ENCODE measurements around the gene PTGDS.
A peak's percentile ranks its signal among the peaks of the same experiment; 100 is the strongest.

The PTGDS gene

GRCh38 chr9:136944519-136945332 is 32.6 kb upstream of the PTGDS start, which contains the start of the genes C8G and FBXW5 (continued):
- TF ChIP-seq SP3 (tag by site-specific recombination; IDR thresholded peaks at IDR 0.05) = peak; percentile 66
- TF ChIP-seq KLF7 (tag by site-specific recombination; IDR thresholded peaks at IDR 0.05; ENCODE audit: borderline replicate concordance) = peak; percentile 84; the same call in 1 of the 2 replicates
- no peak for TF ChIP-seq PRDM6 (tag by site-specific recombination; IDR thresholded peaks at IDR 0.05)
- no peak for TF ChIP-seq ZNF140 (tag by site-specific recombination; IDR thresholded peaks at IDR 0.05)
- TF ChIP-seq ZNF114 (tag by site-specific recombination; IDR thresholded peaks at IDR 0.05) = no peak
- TF ChIP-seq ZBTB7A (tag by site-specific recombination; IDR thresholded peaks at IDR 0.05; ENCODE audit: low read depth) = no peak
- TF ChIP-seq ZNF549 (tag by site-specific recombination; IDR thresholded peaks at IDR 0.05) = no peak
- TF ChIP-seq ZNF280D (tag by site-specific recombination; IDR thresholded peaks at IDR 0.05) = no peak
- no peak for TF ChIP-seq AEBP2 (tag by site-specific recombination; IDR thresholded peaks at IDR 0.05; ENCODE audit: borderline replicate concordance)
- no peak for TF ChIP-seq ZNF830 (tag by site-specific recombination; IDR thresholded peaks at IDR 0.05; ENCODE audit: low read depth)
- no peak for TF ChIP-seq ZNF776 (tag by site-specific recombination; IDR thresholded peaks at IDR 0.05; ENCODE audit: borderline replicate concordance)
- peak; percentile 83 for TF ChIP-seq ZBTB17 (tag by site-specific recombination; IDR thresholded peaks at IDR 0.05)
- TF ChIP-seq ZNF341 (tag by site-specific recombination; IDR thresholded peaks at IDR 0.05; ENCODE audit: low read depth) = no peak
- no peak for TF ChIP-seq ZFP37 (tag by site-specific recombination; IDR thresholded peaks at IDR 0.05)
- no peak for TF ChIP-seq ZNF433 (tag by site-specific recombination; IDR thresholded peaks at IDR 0.05; ENCODE audit: low read depth)
- peak; percentile 73 for TF ChIP-seq SCRT2 (tag by site-specific recombination; IDR thresholded peaks at IDR 0.05)
- no peak for TF ChIP-seq ZNF664 (tag by site-specific recombination; IDR thresholded peaks at IDR 0.05)
- TF ChIP-seq ZNF292 (tag by site-specific recombination; IDR thresholded peaks at IDR 0.05; ENCODE audit: borderline replicate concordance, low read depth) = no peak
- TF ChIP-seq ZFP3 (tag by site-specific recombination; IDR thresholded peaks at IDR 0.05; ENCODE audit: low read depth) = no peak
- TF ChIP-seq ZNF558 (tag by site-specific recombination; IDR thresholded peaks at IDR 0.05) = no peak
- peak; percentile 82 for TF ChIP-seq EGR2 (tag by site-specific recombination; IDR thresholded peaks at IDR 0.05; ENCODE audit: low read depth)
- TF ChIP-seq ZNF707 (tag by site-specific recombination; IDR thresholded peaks at IDR 0.05) = no peak
- TF ChIP-seq ZNF791 (tag by site-specific recombination; IDR thresholded peaks at IDR 0.05) = no peak
- no peak for TF ChIP-seq ZNF785 (tag by site-specific recombination; IDR thresholded peaks at IDR 0.05)
- TF ChIP-seq ZXDB (tag by site-specific recombination; IDR thresholded peaks at IDR 0.05) = peak; percentile 42
- no peak for TF ChIP-seq ZNF623 (tag by site-specific recombination; IDR thresholded peaks at IDR 0.05)
- no peak for TF ChIP-seq GLIS1 (tag by site-specific recombination; IDR thresholded peaks at IDR 0.05)
- TF ChIP-seq ZNF26 (tag by site-specific recombination; IDR thresholded peaks at IDR 0.05) = no peak

Measured in HEK293 (cell line).